Stimulated activated CD8-positive, alpha-beta memory T cell treated with anti-CD3 and anti-CD28 coated beads, Interleukin-4, amount 100 ng/mL, for 1 hour (primary cell): Measurements from ENCODE around the gene TM7SF3.

Experiments used
- DNase-seq, 2 donors: peaks; one replicate each; pipeline ENCODE4 v3.0.0-alpha.2; 2020; ENCODE audit warnings: low read depth in 2 of 2, low spot score in 1 of 2

The TM7SF3 gene

DNA sequence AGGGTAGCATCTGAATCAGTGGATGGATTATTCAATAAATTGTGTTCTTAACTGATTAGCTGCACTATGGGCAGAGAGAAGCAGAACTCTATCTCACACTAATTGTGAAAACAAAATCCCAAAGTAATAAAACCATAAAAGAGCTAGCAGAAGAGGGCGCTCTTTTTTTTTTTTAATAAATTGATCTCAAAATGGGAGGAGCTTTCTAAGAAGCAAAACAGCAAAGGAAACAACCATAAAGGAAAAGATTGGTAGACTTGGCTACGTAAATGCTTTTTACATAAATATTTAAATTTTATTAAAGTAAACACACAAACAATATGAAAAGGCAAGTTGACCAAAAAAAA, 1.5 kb upstream of the TM7SF3 start:
- no peak for DNase-seq

DNA sequence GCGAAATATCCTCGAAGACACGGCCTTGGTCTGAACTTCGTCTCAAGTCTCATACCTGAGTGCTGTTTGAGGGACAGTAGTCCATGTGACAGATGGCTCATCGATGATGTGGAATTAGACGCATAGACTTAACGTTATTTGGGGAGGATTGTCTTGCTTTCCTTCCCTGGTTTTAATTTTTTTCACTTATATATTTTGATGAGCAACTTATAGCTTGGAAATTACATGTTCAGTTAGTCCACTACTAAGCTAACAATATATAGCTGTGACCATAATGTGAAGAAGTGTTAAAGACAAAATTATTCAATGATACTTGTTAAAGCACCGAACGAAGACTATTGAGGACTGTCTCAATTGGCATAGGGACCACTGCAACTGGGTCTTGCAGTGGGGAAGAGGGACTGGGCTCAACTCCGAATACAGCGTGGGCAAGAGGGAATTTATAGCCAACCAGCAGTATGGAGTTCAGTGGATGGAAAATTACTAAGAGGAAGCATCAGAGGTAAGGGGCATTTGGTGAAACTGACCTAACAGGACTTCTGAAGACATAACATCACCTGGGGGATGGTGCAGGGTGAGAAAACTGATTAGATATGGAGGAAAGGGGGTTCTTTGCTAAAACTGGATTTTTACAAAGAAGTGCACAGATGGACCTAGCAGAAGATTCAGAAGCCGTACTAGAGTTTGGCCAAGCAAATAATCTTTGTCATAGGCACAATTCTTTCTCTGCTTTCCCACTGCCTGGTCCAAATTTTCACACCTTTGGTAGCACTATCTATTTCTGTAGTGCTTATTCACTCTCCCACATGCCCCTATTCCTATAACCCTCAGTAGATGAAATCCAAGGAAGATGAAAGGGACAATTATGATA, 910 bp upstream of the TM7SF3 start:
- no peak for DNase-seq

- peak in 1 of 2 donors; percentile 11 for DNase-seq
Measured at GRCh38 chr12:27013611-27014084, 536 bp downstream of the TM7SF3 start.

DNA sequence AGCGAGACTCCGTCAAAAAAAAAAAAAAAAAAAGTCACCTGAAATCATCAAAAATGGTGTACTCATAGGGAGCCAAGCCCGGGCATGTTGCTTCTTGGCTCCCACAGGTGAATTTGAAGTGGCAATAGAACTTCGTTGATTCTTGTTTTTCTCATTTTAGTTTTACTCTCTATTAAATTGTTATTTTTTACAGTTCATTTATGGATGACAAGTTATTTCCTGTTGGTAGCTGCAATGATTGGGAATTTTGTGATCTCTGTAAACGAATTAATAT, 1.3 kb downstream of the TM7SF3 start:
- no peak for DNase-seq

DNA sequence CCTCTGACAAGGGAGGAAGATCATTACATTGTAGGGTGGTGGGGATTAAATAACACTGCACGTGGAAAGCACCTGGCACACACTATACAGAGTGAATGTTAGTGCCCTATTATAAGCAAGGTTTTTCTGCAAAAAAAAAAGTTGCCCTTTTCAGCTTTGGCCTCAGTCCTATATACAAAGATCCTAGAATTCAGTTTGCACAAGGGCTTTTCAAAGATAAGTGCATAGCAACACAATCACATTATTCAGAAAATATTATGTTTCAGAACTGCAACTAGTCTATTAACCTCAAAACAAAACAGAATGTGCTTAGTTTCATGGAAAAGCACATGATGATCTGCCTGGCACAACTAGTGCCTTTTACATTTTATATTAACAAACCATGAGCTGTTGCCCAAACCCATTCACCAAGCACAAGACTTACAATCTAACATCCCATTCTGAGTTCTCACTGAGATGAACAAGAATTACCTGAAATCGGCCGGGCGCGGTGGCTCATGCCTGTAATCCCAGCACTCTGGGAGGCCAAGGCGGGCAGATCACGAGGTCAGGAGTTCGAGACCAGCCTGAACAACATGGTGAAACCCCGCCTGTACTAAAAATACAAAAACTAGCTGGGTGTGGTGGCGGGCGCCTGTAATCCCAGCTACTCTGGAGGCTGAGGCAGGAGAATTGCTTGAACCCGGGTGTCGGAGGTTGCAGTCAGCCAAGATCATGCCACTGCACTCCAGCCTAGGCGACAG, 1.8 kb downstream of the TM7SF3 start:
- DNase-seq = no peak

DNA sequence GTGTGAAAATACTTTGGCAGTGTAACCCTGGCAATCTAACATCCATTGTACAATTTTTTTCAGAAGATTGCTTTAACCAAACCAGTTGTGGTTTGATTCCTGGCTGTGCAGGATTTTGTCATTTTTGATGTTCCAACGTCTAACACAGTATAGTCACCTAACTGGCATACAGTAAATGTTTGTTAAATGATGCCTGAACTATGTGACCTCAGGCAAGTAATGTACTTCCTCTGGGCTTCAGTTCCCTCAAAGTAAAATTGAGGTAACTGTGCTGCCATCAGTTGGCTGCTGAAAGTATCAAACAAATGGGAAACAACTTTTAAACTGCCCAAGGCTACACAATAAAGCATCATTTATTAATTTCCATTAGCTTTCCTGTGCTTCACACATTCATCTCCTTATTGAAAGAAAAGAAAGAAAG, 4.3 kb downstream of the TM7SF3 start:
- DNase-seq = no peak

DNA sequence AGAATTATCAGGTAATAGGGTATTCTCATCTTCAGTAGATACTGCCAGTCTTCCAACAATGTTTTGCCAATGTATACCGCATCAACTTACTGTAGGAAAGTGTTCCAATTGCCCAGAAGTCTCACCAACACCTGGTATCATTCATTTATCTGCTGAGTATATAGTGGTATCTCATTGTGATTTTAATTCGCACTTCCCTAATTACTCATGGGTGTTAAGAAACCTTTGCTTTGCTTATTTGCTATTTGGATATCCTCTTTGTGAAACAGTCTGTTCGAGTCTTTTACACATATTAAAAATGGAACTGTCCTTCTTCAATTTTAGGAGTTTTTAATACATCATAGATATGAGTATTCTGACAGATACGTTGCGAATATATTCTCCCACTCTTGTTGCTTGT, 6.1 kb downstream of the TM7SF3 start:
- DNase-seq = no peak

GRCh38 chr12:27006797-27007467, 7.3 kb downstream of the TM7SF3 start:
- DNase-seq = no peak

DNA sequence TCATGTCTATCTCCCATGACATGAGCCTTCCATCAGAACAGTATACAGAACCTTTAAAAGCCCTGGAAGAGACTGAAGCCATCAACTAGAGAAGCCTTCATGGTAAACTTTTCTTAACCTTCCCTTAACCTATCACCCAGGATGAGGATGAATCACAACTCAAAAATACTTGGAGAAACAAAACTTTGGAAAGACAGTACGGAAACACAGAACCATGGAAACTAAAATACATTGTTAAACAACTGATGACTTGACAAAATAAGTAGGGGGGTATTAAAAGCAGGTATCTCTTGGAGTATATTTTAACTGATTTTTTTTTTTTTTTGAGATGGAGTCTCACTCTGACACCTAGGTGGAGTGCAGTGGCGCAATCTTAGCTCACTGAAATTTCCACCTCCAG, 8.7 kb downstream of the TM7SF3 start:
- no peak for DNase-seq

DNA sequence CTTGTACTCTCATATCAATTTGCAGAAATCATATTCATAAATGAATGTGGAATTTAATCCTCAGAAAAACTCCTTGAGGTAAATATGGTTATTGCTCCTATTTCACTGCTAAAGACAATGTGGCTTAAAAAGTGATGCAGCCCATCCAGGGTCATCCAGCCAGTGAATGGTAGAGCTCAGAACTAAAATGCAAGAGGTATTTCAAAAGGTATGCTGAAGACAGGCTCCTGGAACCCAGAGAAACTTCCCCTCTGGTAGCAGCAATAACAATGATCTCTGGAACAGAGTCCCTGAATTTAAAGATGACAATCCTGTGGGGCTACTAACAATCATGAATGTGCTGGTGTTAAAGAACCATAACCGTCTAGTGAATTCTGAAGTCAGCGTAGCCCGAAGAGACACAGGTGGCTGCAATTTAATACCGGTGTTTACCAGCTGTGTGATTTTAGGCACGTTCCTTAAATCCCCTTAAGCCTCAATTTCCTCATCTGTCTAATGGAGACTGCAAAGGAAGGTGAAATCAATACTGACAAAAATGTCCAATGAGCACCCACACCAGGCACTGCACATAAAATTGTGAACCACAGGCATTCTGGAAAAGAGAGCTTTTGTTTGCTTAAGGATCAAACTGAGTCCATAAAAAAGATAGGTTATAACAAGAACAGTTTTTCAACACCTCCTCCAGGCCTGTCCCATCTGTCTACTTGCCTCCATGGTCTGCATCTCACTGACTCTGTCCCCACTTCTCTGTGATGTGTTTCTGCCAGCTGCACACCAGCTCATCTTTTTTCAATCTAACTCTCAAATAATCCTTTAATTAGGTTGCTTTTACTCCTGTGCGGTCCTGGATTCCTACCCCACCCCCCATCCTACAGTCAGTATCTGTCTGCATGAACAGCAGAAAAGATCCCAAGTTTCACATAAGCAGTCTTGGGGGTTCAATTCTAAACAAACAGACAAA, 10.5 kb downstream of the TM7SF3 start:
- no peak for DNase-seq

GRCh38 chr12:27002141-27002540, 12.0 kb downstream of the TM7SF3 start:
- no peak for DNase-seq

DNA sequence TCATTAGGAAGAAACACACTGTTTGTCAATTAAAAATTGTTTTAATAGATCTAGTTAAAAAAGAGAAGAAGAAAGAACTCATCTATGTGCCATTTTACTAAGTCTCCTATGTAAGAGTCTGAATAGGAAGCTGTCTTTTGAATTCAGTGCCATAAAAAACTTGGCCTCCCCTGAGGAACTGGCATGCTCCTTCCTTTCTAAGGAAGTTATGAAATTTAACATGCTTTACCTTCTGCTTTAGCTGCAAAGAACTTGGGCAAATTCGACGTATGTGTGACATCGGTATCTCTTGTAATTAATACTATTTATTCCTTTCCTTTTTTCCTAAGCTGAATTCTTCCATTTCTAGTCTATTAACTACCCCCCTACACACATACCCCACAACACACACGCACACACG, 12.5 kb downstream of the TM7SF3 start:
- no peak for DNase-seq

- no peak for DNase-seq
Measured at GRCh38 chr12:27000961-27001360, 13.2 kb downstream of the TM7SF3 start.

DNA sequence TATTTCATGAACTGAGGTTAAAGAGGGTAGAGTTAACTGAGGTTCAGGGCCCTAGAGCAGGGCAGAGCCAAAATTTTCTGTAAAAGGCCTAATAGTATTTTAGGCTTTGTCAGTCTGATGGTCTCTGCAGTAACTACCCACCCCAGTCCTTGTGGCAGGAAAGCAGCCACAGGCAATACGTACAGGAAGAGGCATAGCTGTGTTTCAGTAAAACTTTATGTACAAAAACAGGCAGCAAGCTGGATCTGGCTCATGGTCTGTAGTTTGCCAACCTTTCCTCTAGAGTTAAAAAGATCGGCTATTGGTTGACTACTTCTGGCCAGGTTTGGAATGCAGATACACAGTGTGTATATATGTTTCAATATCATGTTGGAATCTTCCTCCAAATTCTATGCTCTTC, 17.2 kb downstream of the TM7SF3 start:
- DNase-seq = no peak

DNA sequence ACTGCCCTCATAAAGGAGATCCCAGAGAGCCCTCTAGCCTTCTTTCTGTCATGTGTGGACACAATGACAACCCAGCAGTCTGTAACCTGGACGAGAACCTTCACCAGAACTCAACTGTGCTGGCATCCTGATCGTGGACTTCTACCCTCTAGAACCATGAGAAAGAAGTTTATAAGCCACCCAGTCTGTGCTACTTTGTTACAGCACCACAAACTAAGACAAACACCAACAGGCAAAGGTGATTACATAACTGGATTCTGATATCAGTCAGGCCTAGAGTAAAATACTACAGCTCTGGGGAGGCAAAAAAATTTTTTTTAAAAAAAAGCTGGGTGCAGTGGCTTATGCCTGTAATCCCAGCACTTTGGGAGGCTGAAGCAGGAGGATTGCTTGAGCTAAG, 18.5 kb downstream of the TM7SF3 start:
- no peak for DNase-seq

GRCh38 chr12:26994109-26994508, 20.1 kb downstream of the TM7SF3 start:
- no peak for DNase-seq

DNA sequence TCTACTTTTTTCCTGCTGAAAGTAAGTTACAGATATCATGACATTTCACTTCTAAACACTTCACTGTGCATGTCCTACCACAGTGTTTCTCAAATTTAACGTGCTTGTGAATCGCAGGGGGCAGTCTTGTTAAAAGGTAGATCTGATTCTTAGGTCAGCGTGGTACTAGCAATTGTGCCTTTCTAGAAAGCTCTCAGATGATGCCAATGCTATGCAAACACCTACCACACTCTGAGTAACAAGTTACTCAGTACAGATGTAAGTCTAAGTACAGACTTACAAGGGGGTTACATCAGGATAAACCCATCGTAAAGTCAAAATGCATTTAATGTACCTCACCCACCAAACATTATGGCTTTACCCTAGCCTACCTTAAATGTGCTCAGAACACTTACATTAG, 22.4 kb downstream of the TM7SF3 start:
- DNase-seq = no peak

- no peak for DNase-seq
Measured at GRCh38 chr12:26989873-26990272, 24.3 kb downstream of the TM7SF3 start.

GRCh38 chr12:26988703-26989102, 25.5 kb downstream of the TM7SF3 start:
- DNase-seq = no peak

GRCh38 chr12:26987634-26988424, 26.4 kb downstream of the TM7SF3 start:
- no peak for DNase-seq
